Chondrocyte (in vitro differentiated cells): ENCODE data around the gene PTCH1. TPM values are rescaled to one million over a fixed set of nuclear protein-coding genes. Genes with fewer than 3 reads are reported as not detected.

Experiments used
- DNase-seq: peaks from one replicate; pipeline ENCODE4 v3.0.0; 2021; ENCODE audit warnings: mixed read lengths, low spot score
- H3K27ac Mint-ChIP-seq: one replicate; pipeline ENCODE4 v1.8.0; 2021; ENCODE audit warnings: mild to moderate bottlenecking, moderate library complexity, mixed read lengths; ENCODE audit not compliant: unreplicated experiment
- H3K27me3 Mint-ChIP-seq: 2 replicates; pipeline ENCODE4 v1.8.0; 2021; ENCODE audit warnings: low read depth, mixed read lengths
- H3K36me3 Mint-ChIP-seq: 2 replicates; pipeline ENCODE4 v1.8.0; 2021; ENCODE audit warnings: low read depth, mixed read lengths
- H3K4me1 Mint-ChIP-seq: 2 replicates; pipeline ENCODE4 v1.8.0; 2021; ENCODE audit warnings: low read depth, mild to moderate bottlenecking, mixed read lengths
- H3K4me3 Mint-ChIP-seq: one replicate; pipeline ENCODE4 v1.8.0; 2021; ENCODE audit warnings: mild to moderate bottlenecking, moderate library complexity, mixed read lengths; ENCODE audit not compliant: unreplicated experiment
- H3K9me3 Mint-ChIP-seq: 2 replicates; pipeline ENCODE4 v1.8.0; 2021; ENCODE audit warnings: low read depth, mixed read lengths
- CTCF ChIP-seq: fragments of 200-600 bp; sonication (generic); IDR thresholded peaks from 2 replicates; pipeline ENCODE4 v1.5.0; 2021; ENCODE audit warnings: antibody characterized with exemption, mild to moderate bottlenecking, moderate library complexity
- total RNA-seq: library from RNA; stranded (reverse); gene quantifications from 3 replicates; pipeline ENCODE4 v1.2.1, GENCODE V29; 2021

The PTCH1 gene
- total RNA-seq, 1 donor from 2014 or later = 10.4 TPM

GRCh38 chr9:95516221-95516733 is 494 bp downstream of the PTCH1 start:
- peaks cover 27% of the 10 kb centered on the region for H3K4me1 Mint-ChIP-seq
- TF ChIP-seq CTCF = no peak
- peaks cover under 1% of the 10 kb centered on the region for H3K36me3 Mint-ChIP-seq
- peaks cover 4% of the 10 kb centered on the region for H3K9me3 Mint-ChIP-seq
- DNase-seq = no peak
- H3K27me3 Mint-ChIP-seq = peaks cover under 1% of the 10 kb centered on the region
- H3K4me3 Mint-ChIP-seq = peak overlapping the region; percentile 99
- peak overlapping the region; percentile 94 for H3K27ac Mint-ChIP-seq

GRCh38 chr9:95515272-95516113 is 1.3 kb downstream of the PTCH1 start:
- no peak for DNase-seq
- Mint-ChIP-seq H3K4me3 (peak overlapping the region; percentile 56), H3K27me3 (no peaks in the 10 kb centered on the region), H3K4me1 (peaks cover 28% of the 10 kb centered on the region), H3K27ac (no peak overlapping the region), H3K9me3 (peaks cover 4% of the 10 kb centered on the region), H3K36me3 (no peaks in the 10 kb centered on the region)
- no peak for TF ChIP-seq CTCF

- Mint-ChIP-seq H3K27me3 (no peaks in the 10 kb centered on the region), H3K4me3 (no peak overlapping the region), H3K36me3 (no peaks in the 10 kb centered on the region), H3K4me1 (peaks cover 35% of the 10 kb centered on the region), H3K27ac (no peak overlapping the region), H3K9me3 (no peaks in the 10 kb centered on the region)
- TF ChIP-seq CTCF = no peak
- no peak for DNase-seq
Observed at GRCh38 chr9:95514342-95514741, 2.4 kb downstream of the PTCH1 start.

- no peak overlapping the region for H3K4me3 Mint-ChIP-seq
- no peaks in the 10 kb centered on the region for H3K36me3 Mint-ChIP-seq
- no peaks in the 10 kb centered on the region for H3K9me3 Mint-ChIP-seq
- DNase-seq = no peak
- peaks cover 37% of the 10 kb centered on the region for H3K4me1 Mint-ChIP-seq
- TF ChIP-seq CTCF = no peak
- no peak overlapping the region for H3K27ac Mint-ChIP-seq
- no peaks in the 10 kb centered on the region for H3K27me3 Mint-ChIP-seq
Observed at GRCh38 chr9:95513711-95514110, 3.1 kb downstream of the PTCH1 start.

GRCh38 chr9:95512709-95513095 is 4.1 kb downstream of the PTCH1 start:
- H3K4me3 Mint-ChIP-seq = peak overlapping the region; percentile 78
- DNase-seq = no peak

More at GRCh38 chr9:95512709-95513095, 4.1 kb downstream of the PTCH1 start:
- Mint-ChIP-seq H3K27ac (peak overlapping the region; percentile 10), H3K36me3 (no peaks in the 10 kb centered on the region), H3K4me1 (peaks cover 37% of the 10 kb centered on the region), H3K9me3 (no peaks in the 10 kb centered on the region), H3K27me3 (no peaks in the 10 kb centered on the region)
- no peak for TF ChIP-seq CTCF
